ENCODE measurements around the gene OR14K1.

DNA sequence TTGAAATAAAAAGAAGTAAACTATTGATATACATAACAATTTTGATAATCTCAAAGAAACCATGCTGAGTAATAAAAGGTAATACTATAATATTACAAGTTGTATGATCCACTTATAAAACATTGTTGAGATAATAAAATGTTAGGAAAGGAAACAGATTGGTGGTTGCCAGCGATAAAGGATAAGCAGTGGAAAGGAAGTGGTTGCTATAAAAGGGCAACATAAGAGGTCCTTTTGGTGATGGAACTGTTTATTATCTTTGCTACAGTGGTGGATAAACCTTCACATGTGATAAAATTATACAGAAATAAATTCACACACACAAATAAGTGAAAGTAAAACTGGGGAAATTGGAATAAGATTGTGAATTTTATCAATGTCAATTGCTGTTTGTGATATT, 37.1 kb upstream of the OR14K1 start:
- TF ChIP-seq, protein P1, sequence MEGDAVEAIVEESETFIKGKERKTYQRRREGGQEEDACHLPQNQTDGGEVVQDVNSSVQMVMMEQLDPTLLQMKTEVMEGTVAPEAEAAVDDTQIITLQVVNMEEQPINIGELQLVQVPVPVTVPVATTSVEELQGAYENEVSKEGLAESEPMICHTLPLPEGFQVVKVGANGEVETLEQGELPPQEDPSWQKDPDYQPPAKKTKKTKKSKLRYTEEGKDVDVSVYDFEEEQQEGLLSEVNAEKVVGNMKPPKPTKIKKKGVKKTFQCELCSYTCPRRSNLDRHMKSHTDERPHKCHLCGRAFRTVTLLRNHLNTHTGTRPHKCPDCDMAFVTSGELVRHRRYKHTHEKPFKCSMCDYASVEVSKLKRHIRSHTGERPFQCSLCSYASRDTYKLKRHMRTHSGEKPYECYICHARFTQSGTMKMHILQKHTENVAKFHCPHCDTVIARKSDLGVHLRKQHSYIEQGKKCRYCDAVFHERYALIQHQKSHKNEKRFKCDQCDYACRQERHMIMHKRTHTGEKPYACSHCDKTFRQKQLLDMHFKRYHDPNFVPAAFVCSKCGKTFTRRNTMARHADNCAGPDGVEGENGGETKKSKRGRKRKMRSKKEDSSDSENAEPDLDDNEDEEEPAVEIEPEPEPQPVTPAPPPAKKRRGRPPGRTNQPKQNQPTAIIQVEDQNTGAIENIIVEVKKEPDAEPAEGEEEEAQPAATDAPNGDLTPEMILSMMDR (IDR thresholded peaks at IDR 0.05) = no peak
- TF ChIP-seq POLR2AphosphoS5 (IDR thresholded peaks at IDR 0.05) = no peak
- TF ChIP-seq POLR2A (IDR thresholded peaks at IDR 0.05; ENCODE audit: low read depth) = no peak
- no peak for TF ChIP-seq EP300 (IDR thresholded peaks at IDR 0.05)
